NB4 (cell line): ENCODE data around the gene BRD3.

Experiments
- CTCF ChIP-seq: IDR thresholded peaks from one replicate; pipeline ENCODE4 v1.5.1; 2012; ENCODE audit warnings: low read depth, low read length
- MAX ChIP-seq: IDR thresholded peaks from 2 replicates; pipeline ENCODE4 v1.6.1; 2011; ENCODE audit warnings: low read depth, low read length
- MYC ChIP-seq: IDR thresholded peaks from 2 replicates; pipeline ENCODE4 v1.6.1; 2011; ENCODE audit warnings: low read depth, low read length
- POLR2A ChIP-seq: IDR thresholded peaks from 2 replicates; pipeline ENCODE4 v1.6.1; 2011; ENCODE audit warnings: mild to moderate bottlenecking; ENCODE audit not compliant: insufficient read length; ENCODE audit errors: extremely low read depth

GRCh38 chr9:134028076-134028475 lies 39.8 kb downstream of the BRD3 start:
- TF ChIP-seq CTCF (no peak), POLR2A (no peak), MAX (no peak), MYC (no peak)
